ES-I3 (cell line): ENCODE measurements around the gene HAUS7.

Source experiments
- H3K36me3 ChIP-seq: 2 replicates; pipeline ENCODE4 v1.6.1; 2013; ENCODE audit warnings: mild to moderate bottlenecking, low read length, control low read depth, moderate library complexity; ENCODE audit not compliant: insufficient read depth
- H3K4me1 ChIP-seq: 2 replicates; pipeline ENCODE4 v1.6.1; 2013; ENCODE audit warnings: mild to moderate bottlenecking, control low read depth, low read length; ENCODE audit not compliant: insufficient read depth
- H3K9ac ChIP-seq: 2 replicates; pipeline ENCODE4 v1.6.1; 2013; ENCODE audit warnings: low read depth, mild to moderate bottlenecking, low read length, moderate library complexity
- H3K9me3 ChIP-seq: 2 replicates; pipeline ENCODE4 v1.6.1; 2013; ENCODE audit warnings: mild to moderate bottlenecking, low read length, moderate library complexity; ENCODE audit not compliant: control insufficient read depth, insufficient read depth

The HAUS7 gene

GRCh38 chrX:153460826-153461225, 9.6 kb downstream of the HAUS7 start:
- no peaks in the 10 kb centered on the region for H3K9me3 ChIP-seq
- H3K4me1 ChIP-seq: peaks cover 6% of the 10 kb centered on the region; the same call in 1 of the 2 replicates
- H3K9ac ChIP-seq: no peak overlapping the region
- no peaks in the 10 kb centered on the region; the same call in 1 of the 2 replicates for H3K36me3 ChIP-seq

- Histone ChIP-seq H3K4me1 (peaks cover 6% of the 10 kb centered on the region; the same call in 1 of the 2 replicates), H3K9me3 (no peaks in the 10 kb centered on the region), H3K9ac (no peak overlapping the region), H3K36me3 (no peaks in the 10 kb centered on the region; the same call in 1 of the 2 replicates)
Measured at GRCh38 chrX:153459986-153460385, 10.4 kb downstream of the HAUS7 start.

- H3K36me3 ChIP-seq: no peaks in the 10 kb centered on the region; the same call in 1 of the 2 replicates
Measured at GRCh38 chrX:153458476-153458875, 11.9 kb downstream of the HAUS7 start.

GRCh38 chrX:153457827-153458466, 12.4 kb downstream of the HAUS7 start:
- Histone ChIP-seq H3K9me3 (no peaks in the 10 kb centered on the region), H3K9ac (no peak overlapping the region), H3K4me1 (peaks cover 6% of the 10 kb centered on the region; the same call in 1 of the 2 replicates), H3K36me3 (no peaks in the 10 kb centered on the region; the same call in 1 of the 2 replicates)

More at GRCh38 chrX:153458476-153458875, 11.9 kb downstream of the HAUS7 start:
- Histone ChIP-seq H3K9ac (no peak overlapping the region), H3K4me1 (peaks cover 6% of the 10 kb centered on the region; the same call in 1 of the 2 replicates), H3K9me3 (no peaks in the 10 kb centered on the region)

GRCh38 chrX:153457136-153457825, 13.1 kb downstream of the HAUS7 start:
- Histone ChIP-seq H3K36me3 (no peaks in the 10 kb centered on the region; the same call in 1 of the 2 replicates), H3K9ac (no peak overlapping the region), H3K4me1 (peaks cover 6% of the 10 kb centered on the region; the same call in 1 of the 2 replicates), H3K9me3 (no peaks in the 10 kb centered on the region)

GRCh38 chrX:153456704-153457103, 13.7 kb downstream of the HAUS7 start:
- no peaks in the 10 kb centered on the region; the same call in 1 of the 2 replicates for H3K36me3 ChIP-seq
- no peak overlapping the region for H3K9ac ChIP-seq
- H3K4me1 ChIP-seq: peaks cover 6% of the 10 kb centered on the region; the same call in 1 of the 2 replicates
- no peaks in the 10 kb centered on the region for H3K9me3 ChIP-seq

- no peaks in the 10 kb centered on the region; the same call in 1 of the 2 replicates for H3K36me3 ChIP-seq
- H3K4me1 ChIP-seq: peaks cover 6% of the 10 kb centered on the region; the same call in 1 of the 2 replicates
- H3K9me3 ChIP-seq: no peaks in the 10 kb centered on the region
- no peak overlapping the region for H3K9ac ChIP-seq
Measured at GRCh38 chrX:153456161-153456560, 14.2 kb downstream of the HAUS7 start.

GRCh38 chrX:153455571-153455970, 14.8 kb downstream of the HAUS7 start:
- H3K4me1 ChIP-seq: peaks cover 5% of the 10 kb centered on the region; the same call in 1 of the 2 replicates
- H3K36me3 ChIP-seq: no peaks in the 10 kb centered on the region; the same call in 1 of the 2 replicates
- no peaks in the 10 kb centered on the region for H3K9me3 ChIP-seq
- no peak overlapping the region for H3K9ac ChIP-seq

GRCh38 chrX:153454901-153455550, 15.3 kb downstream of the HAUS7 start:
- H3K4me1 ChIP-seq: no peaks in the 10 kb centered on the region; the same call in 1 of the 2 replicates
- H3K9me3 ChIP-seq: no peaks in the 10 kb centered on the region
- no peaks in the 10 kb centered on the region; the same call in 1 of the 2 replicates for H3K36me3 ChIP-seq
- H3K9ac ChIP-seq: no peak overlapping the region

- H3K9ac ChIP-seq: no peak overlapping the region
- no peaks in the 10 kb centered on the region for H3K36me3 ChIP-seq
- H3K9me3 ChIP-seq: no peaks in the 10 kb centered on the region
- H3K4me1 ChIP-seq: no peaks in the 10 kb centered on the region
Measured at GRCh38 chrX:153450949-153451277, 19.5 kb downstream of the HAUS7 start.

- Histone ChIP-seq H3K36me3 (no peaks in the 10 kb centered on the region), H3K9me3 (no peaks in the 10 kb centered on the region), H3K4me1 (no peaks in the 10 kb centered on the region), H3K9ac (no peak overlapping the region)
Measured at GRCh38 chrX:153450114-153450948, 20.0 kb downstream of the HAUS7 start.

GRCh38 chrX:153449368-153450113, 20.8 kb downstream of the HAUS7 start:
- Histone ChIP-seq H3K9ac (no peak overlapping the region), H3K36me3 (no peaks in the 10 kb centered on the region), H3K9me3 (no peaks in the 10 kb centered on the region), H3K4me1 (no peaks in the 10 kb centered on the region)

- H3K9ac ChIP-seq: no peak overlapping the region
- no peaks in the 10 kb centered on the region for H3K4me1 ChIP-seq
- H3K9me3 ChIP-seq: no peaks in the 10 kb centered on the region
- H3K36me3 ChIP-seq: no peaks in the 10 kb centered on the region
Measured at GRCh38 chrX:153448556-153449367, 21.6 kb downstream of the HAUS7 start.
